K562 (cell line): ENCODE results near the gene ATCAY. TPM values are rescaled to one million over a fixed set of nuclear protein-coding genes. Genes with fewer than 3 reads are reported as not detected.

ENCODE experiments used
- ATAC-seq: fragments of 200-7000 bp; cut with Tn5 transposase; 3 replicates; pipeline ENCODE4 v1.9.1; 2020; ENCODE audit warnings: moderate library complexity
- BruUV-seq: library from RNA; stranded (reverse); fragments of 400-500 nt; replicated peaks from 2 replicates; lab custom pipeline; 2021; lab: Mats Ljungman, UMichigan
- CTCF ChIA-PET: fragments of 300-600 bp; formaldehyde crosslinking; extraction: SDS; loops from one replicate; lab custom pipeline; 2021; ENCODE audit warnings: low intra/inter-chr PET ratio; lab: Yijun Ruan, JAX
- POLR2A ChIA-PET: fragments of 300-600, 350-650 bp; sonication (Branson Sonifier 250); formaldehyde crosslinking; extraction: SDS; loops from one replicate; lab custom pipeline; 2021; ENCODE audit warnings: antibody characterized with exemption, inconsistent platforms; lab: Yijun Ruan, JAX
- DNase-seq, 4 experiments: peaks; one replicate each; pipeline versions ENCODE4 v3.0.0 to v3.0.0-alpha.2; 2011 to 2018; ENCODE audit warnings: low spot score in 3 of 4, mixed read lengths in 3 of 4; ENCODE audit errors: extremely low read depth in 1 of 4
- FAIRE-seq: peaks from 2 replicates; lab custom pipeline; 2011; peaks lifted over from hg19 to GRCh38; lab: Jason Lieb, UNC
- H2AFZ ChIP-seq: 2 replicates; pipeline ENCODE4 v1.6.0; 2011; ENCODE audit warnings: low read depth, low read length, control low read depth, inconsistent platforms
- H3K27ac ChIP-seq: fragments of 200-600 bp; 3 replicates; pipeline ENCODE4 v1.8.0; 2011; ENCODE audit warnings: low read depth, mild to moderate bottlenecking, control low read depth, inconsistent platforms, low read length, moderate library complexity, mixed read lengths; ENCODE audit errors: extremely low read depth
- H3K27me3 ChIP-seq, 2 experiments: fragments of 300-600 bp in 1 of 2; 2 replicates in 1 of 2; 3 replicates in 1 of 2; pipeline versions ENCODE4 v1.6.0 to v1.8.0; 2011; ENCODE audit warnings: inconsistent platforms in 2 of 2, low read length in 2 of 2, mild to moderate bottlenecking in 1 of 2, mixed read lengths in 1 of 2, moderate library complexity in 1 of 2; ENCODE audit not compliant: control insufficient read depth in 2 of 2, insufficient read depth in 2 of 2
- H3K36me3 ChIP-seq: fragments of 300-600 bp; 3 replicates; pipeline ENCODE4 v1.8.0; 2011; ENCODE audit warnings: mild to moderate bottlenecking, low read length, inconsistent platforms; ENCODE audit not compliant: control insufficient read depth, insufficient read depth
- H3K4me1 ChIP-seq, 2 experiments: fragments of 200-600 bp in 1 of 2; replicated peaks in 1 of 2; 2 replicates in 1 of 2; 3 replicates in 1 of 2; pipeline versions ENCODE4 v1.5.1 to v1.8.0; 2011; ENCODE audit warnings: inconsistent platforms in 2 of 2, low read length in 2 of 2, mild to moderate bottlenecking in 1 of 2, mixed read lengths in 1 of 2, moderate library complexity in 1 of 2; ENCODE audit not compliant: control insufficient read depth in 2 of 2, insufficient read depth in 2 of 2
- H3K4me2 ChIP-seq: 2 replicates; pipeline ENCODE4 v1.6.1; 2011; ENCODE audit warnings: low read length, control low read depth, inconsistent platforms, mixed read lengths; ENCODE audit not compliant: insufficient read depth
- H3K4me3 ChIP-seq: fragments of 200-600 bp; sonication (generic), shearing (Covaris generic); 2 replicates; pipeline ENCODE4 v1.5.1; 2016; ENCODE audit warnings: control low read depth, inconsistent platforms
- H3K79me2 ChIP-seq: fragments of 200-600 bp; 3 replicates; pipeline ENCODE4 v1.8.0; 2011; ENCODE audit warnings: low read length, inconsistent platforms; ENCODE audit not compliant: control insufficient read depth, insufficient read depth
- H3K9ac ChIP-seq, 2 experiments: 2 replicates each; pipeline versions ENCODE4 v1.6.0 to v1.6.1; 2011; ENCODE audit warnings: low read depth in 2 of 2, low read length in 2 of 2, control low read depth in 1 of 2, inconsistent platforms in 1 of 2, mild to moderate bottlenecking in 1 of 2, mixed read lengths in 1 of 2; ENCODE audit not compliant: insufficient read depth in 1 of 2
- H3K9me1 ChIP-seq: one replicate; pipeline ENCODE4 v1.6.0; 2011; ENCODE audit warnings: inconsistent platforms, mild to moderate bottlenecking, low read length, moderate library complexity; ENCODE audit not compliant: control insufficient read depth, insufficient read depth
- H3K9me3 ChIP-seq: replicated peaks from 2 replicates; pipeline ENCODE4 v1.5.1; 2011; ENCODE audit warnings: low read depth, low read length, inconsistent platforms; ENCODE audit not compliant: control insufficient read depth, insufficient read depth
- H4K20me1 ChIP-seq: replicated peaks from 2 replicates; pipeline ENCODE4 v1.6.1; 2011; ENCODE audit warnings: low read length, inconsistent platforms, mixed read lengths; ENCODE audit not compliant: control insufficient read depth, insufficient read depth
- DNMT1 ChIP-seq: fragments of 450-650 bp; IDR thresholded peaks from 2 replicates; pipeline ENCODE4 v1.6.1; 2016; ENCODE audit warnings: antibody characterized with exemption, mild to moderate bottlenecking
- PCBP1 ChIP-seq: fragments of 200-400 bp; formaldehyde crosslinking; IDR thresholded peaks from 2 replicates; pipeline ENCODE4 v1.6.1; 2018; ENCODE audit warnings: mild to moderate bottlenecking, low read depth, low read length; ENCODE audit not compliant: poor library complexity, severe bottlenecking
- POLR2G ChIP-seq: fragments of 200-400 bp; formaldehyde crosslinking; IDR thresholded peaks from 2 replicates; pipeline ENCODE4 v1.6.1; 2017; ENCODE audit warnings: low read depth, mild to moderate bottlenecking, antibody characterized with exemption, low read length, moderate library complexity
- POLR2H ChIP-seq: IDR thresholded peaks from 2 replicates; pipeline ENCODE4 v1.6.1; 2016; ENCODE audit warnings: missing genetic modification characterization, low read depth, mild to moderate bottlenecking, control low read depth, missing compliant biosample characterization, moderate library complexity
- SRSF9 ChIP-seq: fragments of 200-400 bp; formaldehyde crosslinking; IDR thresholded peaks from 2 replicates; pipeline ENCODE4 v1.6.1; 2017; ENCODE audit warnings: low read depth, low read length, borderline replicate concordance
- ZHX1 ChIP-seq: fragments of 150-350 bp; conservative IDR thresholded peaks from 2 replicates; pipeline ENCODE4 v1.6.1; 2014; ENCODE audit warnings: low read length
- WGBS: fragments of 100-300 bp; shearing (Covaris generic); methylation state at CpG from one replicate; pipeline ENCODE4 v1.1.6; 2016; ENCODE audit warnings: low coverage, mixed read lengths; ENCODE audit not compliant: insufficient coverage; ENCODE audit errors: missing lambda C conversion rate; 5-methylcytosine and 5-hydroxymethylcytosine counted together
- in situ Hi-C: fragments of 300-500 bp; cut with MboI; formaldehyde crosslinking; loops from 4 replicates; pipeline ENCODE4 v1.15.0; 2018; ENCODE audit warnings: inconsistent platforms, mixed read lengths
- intact Hi-C: fragments of 100-400 bp; cut with micrococcal nuclease; formaldehyde crosslinking; loops from 2 replicates; pipeline ENCODE4 v1.14.2; 2022
- polyA plus RNA-seq, 8 experiments: library from polyadenylated mRNA; depleted of rRNA in 4 of 8; stranded (reverse) in 5 of 8; unstranded in 3 of 8; fragments of >200 nt; fragmentation: Nextera tagmentation in 2 of 8; fragmentation: Illumina TruSeq in 1 of 8; extraction: Ambion mirVana in 2 of 8; extraction: Trizol in 1 of 8; gene quantifications; 2 replicates each; pipeline versions ENCODE4 v1.2.1 to v1.2.3, GENCODE V29; 2011 to 2014; ENCODE audit warnings: inconsistent platforms in 1 of 8, missing spikeins in 1 of 8
- total RNA-seq, 7 experiments: library from RNA; depleted of rRNA in 6 of 7; stranded (reverse); fragments of >200 nt in 6 of 7; fragmentation: Illumina TruSeq in 2 of 7; extraction: Trizol in 2 of 7; gene quantifications; 2 replicates each; pipeline versions ENCODE4 v1.2.1 to v1.2.3, GENCODE V29; 2011 to 2021; ENCODE audit warnings: low replicate concordance in 1 of 7
- TF ChIP-seq, protein P1 (sequence below): fragments of 250-450 bp; sonication (Bioruptor Pico); IDR thresholded peaks from 2 replicates; pipeline ENCODE4 v1.5.0; 2021

The ATCAY gene
- total and polyA plus RNA-seq, 9 of the 15 experiments (the other 6 are each of a cell fraction or from before 2014, with no cell fraction given) = not detected

DNA sequence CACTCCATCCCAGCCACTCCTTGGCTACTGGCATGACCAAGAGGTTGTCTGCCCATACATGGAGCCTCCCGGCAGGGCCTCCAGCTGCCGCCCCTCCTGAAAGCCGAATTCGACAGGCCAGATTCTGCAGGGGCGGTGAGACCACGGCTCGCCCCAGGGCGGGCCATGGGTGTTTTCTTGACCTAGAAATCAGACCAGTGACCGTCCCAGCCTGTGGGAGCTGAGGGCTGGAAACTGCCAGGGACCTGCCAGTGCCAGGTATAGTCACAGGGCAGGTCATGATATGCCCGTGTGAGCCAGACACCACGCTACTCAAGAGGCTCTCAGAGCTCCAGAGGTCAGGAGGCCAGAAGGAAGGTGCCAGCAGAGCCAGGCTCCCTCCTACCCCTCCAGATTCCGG, 73.6 kb downstream of the ATCAY start:
- H3K9me3 ChIP-seq = no peaks in the 10 kb centered on the region
- no peak for DNase-seq
- H3K4me1 ChIP-seq = peaks cover 33 to 73% of the 10 kb centered on the region in 2 experiments
- peaks cover 18% of the 10 kb centered on the region; the same call in 1 of the 3 replicates for H3K36me3 ChIP-seq
- H3K9ac ChIP-seq = peak overlapping the region in 1 of 2 experiments; percentile 80; a peak in 2 of 4 replicates
- no peak overlapping the region for H2AFZ ChIP-seq
- intact Hi-C loops = no loop called here
- BruUV-seq = no TSS peak
- H4K20me1 ChIP-seq = peaks cover 4% of the 10 kb centered on the region; the same call in 1 of the 2 replicates
- TF ChIP-seq PCBP1 (no peak), SRSF9 (no peak), DNMT1 (no peak), POLR2H (tag) (no peak), ZHX1 (no peak), POLR2G (peak; percentile 66)
- TF ChIP-seq, protein P1, sequence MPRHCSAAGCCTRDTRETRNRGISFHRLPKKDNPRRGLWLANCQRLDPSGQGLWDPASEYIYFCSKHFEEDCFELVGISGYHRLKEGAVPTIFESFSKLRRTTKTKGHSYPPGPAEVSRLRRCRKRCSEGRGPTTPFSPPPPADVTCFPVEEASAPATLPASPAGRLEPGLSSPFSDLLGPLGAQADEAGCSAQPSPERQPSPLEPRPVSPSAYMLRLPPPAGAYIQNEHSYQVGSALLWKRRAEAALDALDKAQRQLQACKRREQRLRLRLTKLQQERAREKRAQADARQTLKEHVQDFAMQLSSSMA = no peak
- no peak for FAIRE-seq
- peaks cover 7% of the 10 kb centered on the region for H3K9me1 ChIP-seq
- H3K79me2 ChIP-seq = no peaks in the 10 kb centered on the region
- CTCF ChIA-PET = no interaction called here
- POLR2A ChIA-PET = interaction anchor here (0.9 to 1.5 kb wide), 4 partner anchors 17 to 30 kb away, joined by 3 to 9 read pairs (median 5); partner anchors contain the start of gene DAPK3
- H3K4me3 ChIP-seq = no peak overlapping the region
- no peak overlapping the region for H3K27ac ChIP-seq
- no peak for ATAC-seq
- 80% methylated on average over 10 of the region's 12 CpGs for WGBS
- H3K27me3 ChIP-seq = no peaks in the 10 kb centered on the region
- in situ Hi-C loops = no loop called here
- no peak overlapping the region for H3K4me2 ChIP-seq
